ENCODE data around the gene PSD4. TPM values are rescaled to one million over a fixed set of nuclear protein-coding genes. Genes with fewer than 3 reads are reported as not detected.

The PSD4 gene
- total RNA-seq, 1 donor from 2014 or later = 39.0 TPM

- Histone ChIP-seq H3K27ac (peak overlapping the region; percentile 86), H3K27me3 (no peaks in the 10 kb centered on the region), H3K4me1 (peaks cover 47% of the 10 kb centered on the region), H3K4me3 (no peak overlapping the region), H3K36me3 (no peaks in the 10 kb centered on the region), H3K9me3 (no peaks in the 10 kb centered on the region)
- peak in 1 of 2 donors; percentile 98 for DNase-seq (ENCODE audit: extremely low spot score in 2 of 2)
- peak; percentile 73 to 83 for TF ChIP-seq POLR2AphosphoS5 (IDR thresholded peaks at IDR 0.05; ENCODE audit: insufficient read depth in 1 of 2, low read depth in 1 of 2)
- TF ChIP-seq POLR2A (IDR thresholded peaks at IDR 0.05) = no peak
- intact Hi-C loops (cut with DNase I) = no loop called here
Measured at GRCh38 chr2:113240915-113241911, 67.4 kb downstream of the PSD4 start.

GRCh38 chr2:113242327-113242726 is 68.6 kb downstream of the PSD4 start:
- DNase-seq (ENCODE audit: extremely low spot score in 2 of 2) = no peak
- Histone ChIP-seq H3K4me3 (no peak overlapping the region), H3K4me1 (peaks cover 50% of the 10 kb centered on the region), H3K36me3 (no peaks in the 10 kb centered on the region), H3K27ac (peak overlapping the region; percentile 82), H3K9me3 (no peaks in the 10 kb centered on the region), H3K27me3 (no peaks in the 10 kb centered on the region)
- TF ChIP-seq CTCF (IDR thresholded peaks at IDR 0.05) (no peak), POLR2AphosphoS5 (IDR thresholded peaks at IDR 0.05; ENCODE audit: insufficient read depth in 1 of 2, low read depth in 1 of 2) (no peak), POLR2A (IDR thresholded peaks at IDR 0.05) (no peak)
- intact Hi-C loops (cut with DNase I) = no loop called here

- Histone ChIP-seq H3K4me3 (no peak overlapping the region), H3K9me3 (no peaks in the 10 kb centered on the region), H3K27me3 (no peaks in the 10 kb centered on the region), H3K4me1 (peaks cover 35% of the 10 kb centered on the region), H3K27ac (peak overlapping the region; percentile 10), H3K36me3 (no peaks in the 10 kb centered on the region)
- DNase-seq (ENCODE audit: extremely low spot score in 2 of 2) = no peak
- intact Hi-C loops (cut with DNase I) = no loop called here
- TF ChIP-seq CTCF (IDR thresholded peaks at IDR 0.05) (no peak), POLR2AphosphoS5 (IDR thresholded peaks at IDR 0.05; ENCODE audit: insufficient read depth in 1 of 2, low read depth in 1 of 2) (no peak), POLR2A (IDR thresholded peaks at IDR 0.05) (no peak)
Measured at GRCh38 chr2:113245276-113245711, 71.5 kb downstream of the PSD4 start.

GRCh38 chr2:113246606-113247005 is 72.8 kb downstream of the PSD4 start:
- no peaks in the 10 kb centered on the region for H3K9me3 ChIP-seq
- TF ChIP-seq CTCF (IDR thresholded peaks at IDR 0.05) (no peak), POLR2AphosphoS5 (IDR thresholded peaks at IDR 0.05; ENCODE audit: insufficient read depth in 1 of 2, low read depth in 1 of 2) (no peak), POLR2A (IDR thresholded peaks at IDR 0.05) (no peak)
- intact Hi-C loops (cut with DNase I) = no loop called here
- H3K36me3 ChIP-seq = no peaks in the 10 kb centered on the region
- H3K27ac ChIP-seq = no peak overlapping the region
- no peak overlapping the region for H3K4me3 ChIP-seq
- DNase-seq (ENCODE audit: extremely low spot score in 2 of 2) = no peak
- peaks cover 22% of the 10 kb centered on the region for H3K4me1 ChIP-seq
- H3K27me3 ChIP-seq = no peaks in the 10 kb centered on the region

GRCh38 chr2:113248997-113249770 is 75.4 kb downstream of the PSD4 start:
- Histone ChIP-seq H3K36me3 (no peaks in the 10 kb centered on the region), H3K4me3 (no peak overlapping the region), H3K4me1 (peaks cover 14% of the 10 kb centered on the region), H3K9me3 (no peaks in the 10 kb centered on the region), H3K27ac (peak overlapping the region; percentile 21), H3K27me3 (no peaks in the 10 kb centered on the region)
- DNase-seq (ENCODE audit: extremely low spot score in 2 of 2) = no peak
- intact Hi-C loops (cut with DNase I) = no loop called here
- no peak for TF ChIP-seq POLR2A (IDR thresholded peaks at IDR 0.05)
- TF ChIP-seq POLR2AphosphoS5 (IDR thresholded peaks at IDR 0.05; ENCODE audit: insufficient read depth in 1 of 2, low read depth in 1 of 2) = peak in 1 of 2 donors; percentile 38
- peak; percentile 77 to 96 (median 91) for TF ChIP-seq CTCF (IDR thresholded peaks at IDR 0.05)

All from vagina (tissue), 2 donors.